Caco-2 (cell line): ENCODE data around the gene PDK1. TPM values are rescaled to one million over a fixed set of nuclear protein-coding genes. Genes with fewer than 3 reads are reported as not detected.

Source experiments
- BruUV-seq: library from RNA; stranded (reverse); fragments of 400-500 nt; replicated peaks from 2 replicates; lab custom pipeline; 2021; lab: Mats Ljungman, UMichigan
- CTCF ChIA-PET: fragments of 300-600 bp; sonication (Branson Sonifier 250); formaldehyde crosslinking; loops from one replicate; lab custom pipeline; 2022; ENCODE audit warnings: antibody characterized with exemption; lab: Charles Lee
- POLR2A ChIA-PET: fragments of 300-600 bp; sonication (Branson Sonifier 250); formaldehyde crosslinking; loops from one replicate; lab custom pipeline; 2022; ENCODE audit warnings: antibody characterized with exemption; lab: Charles Lee
- DNase-seq, 2 experiments: peaks; one replicate each; pipeline versions ENCODE4 v3.0.0 to v3.0.0-alpha.2; 2020 to 2022
- H3K27me3 ChIP-seq: replicated peaks from 2 replicates; pipeline ENCODE4 v1.6.0; 2011; ENCODE audit warnings: low read length; ENCODE audit not compliant: control insufficient read depth, insufficient read depth
- H3K36me3 ChIP-seq: 2 replicates; pipeline ENCODE4 v1.5.1; 2011; ENCODE audit warnings: low read length; ENCODE audit not compliant: control insufficient read depth, insufficient read depth
- H3K4me1 ChIP-seq: fragments of 250-450 bp; sonication (Bioruptor Pico); 2 replicates; pipeline ENCODE4 v1.5.1; 2020; ENCODE audit warnings: mild to moderate bottlenecking
- H3K4me3 ChIP-seq: 2 replicates; pipeline ENCODE4 v1.5.1; 2011; ENCODE audit warnings: low read depth, mild to moderate bottlenecking, control low read depth, low read length
- H3K9me3 ChIP-seq: fragments of 250-450 bp; sonication (Bioruptor Pico); 2 replicates; pipeline ENCODE4 v1.5.1; 2020; ENCODE audit warnings: mild to moderate bottlenecking, moderate library complexity
- H3K27ac Mint-ChIP-seq: one replicate; pipeline ENCODE4 v1.8.0; 2022; ENCODE audit warnings: mixed read lengths; ENCODE audit not compliant: unreplicated experiment
- H3K27me3 Mint-ChIP-seq: one replicate; pipeline ENCODE4 v1.8.0; 2022; ENCODE audit warnings: mixed read lengths; ENCODE audit not compliant: insufficient read depth, unreplicated experiment
- H3K36me3 Mint-ChIP-seq: one replicate; pipeline ENCODE4 v1.8.0; 2022; ENCODE audit warnings: mild to moderate bottlenecking, mixed read lengths; ENCODE audit not compliant: insufficient read depth, unreplicated experiment
- H3K4me1 Mint-ChIP-seq: one replicate; pipeline ENCODE4 v1.8.0; 2022; ENCODE audit warnings: low read depth, mixed read lengths; ENCODE audit not compliant: unreplicated experiment
- H3K4me3 Mint-ChIP-seq: one replicate; pipeline ENCODE4 v1.8.0; 2022; ENCODE audit warnings: mild to moderate bottlenecking, moderate library complexity, mixed read lengths; ENCODE audit not compliant: unreplicated experiment
- H3K9me3 Mint-ChIP-seq: one replicate; pipeline ENCODE4 v1.8.0; 2022; ENCODE audit warnings: mixed read lengths; ENCODE audit not compliant: unreplicated experiment
- intact Hi-C: fragments of 100-400 bp; cut with micrococcal nuclease; formaldehyde crosslinking; loops from one replicate; pipeline ENCODE4 v1.10.0; 2022; ENCODE audit not compliant: unreplicated experiment
- total RNA-seq: library from RNA; stranded (reverse); gene quantifications from 2 replicates; pipeline ENCODE4 v1.2.3, GENCODE V29; 2022
- TF ChIP-seq, protein P1 (sequence below), 2 experiments: fragments of 200-600 bp in 1 of 2; IDR thresholded peaks; 1 replicate in 1 of 2; 2 replicates in 1 of 2; pipeline versions ENCODE4 v1.5.1 to v1.8.0; 2011 to 2022; ENCODE audit warnings: antibody characterized with exemption in 1 of 2, control low read depth in 1 of 2, inconsistent platforms in 1 of 2, low read depth in 1 of 2, low read length in 1 of 2, mild to moderate bottlenecking in 1 of 2, moderate library complexity in 1 of 2; ENCODE audit not compliant: insufficient read depth in 1 of 2, severe bottlenecking in 1 of 2, unreplicated experiment in 1 of 2

PDK1 gene
- total RNA-seq, 1 experiment from 2014 or later: 11.0 TPM

- H3K27me3 ChIP-seq: no peaks in the 10 kb centered on the region
- no peak for DNase-seq
- H3K4me1 ChIP-seq: no peaks in the 10 kb centered on the region
- H3K4me3 ChIP-seq: no peak overlapping the region
- peaks cover 6% of the 10 kb centered on the region for H3K9me3 Mint-ChIP-seq
- no peaks in the 10 kb centered on the region for H3K36me3 ChIP-seq
- CTCF ChIA-PET: no interaction called here
- no TSS peak for BruUV-seq
- no peaks in the 10 kb centered on the region for H3K4me1 Mint-ChIP-seq
- H3K4me3 Mint-ChIP-seq: no peak overlapping the region
- H3K9me3 ChIP-seq: no peaks in the 10 kb centered on the region
- H3K27ac Mint-ChIP-seq: no peak overlapping the region
- TF ChIP-seq, protein P1, sequence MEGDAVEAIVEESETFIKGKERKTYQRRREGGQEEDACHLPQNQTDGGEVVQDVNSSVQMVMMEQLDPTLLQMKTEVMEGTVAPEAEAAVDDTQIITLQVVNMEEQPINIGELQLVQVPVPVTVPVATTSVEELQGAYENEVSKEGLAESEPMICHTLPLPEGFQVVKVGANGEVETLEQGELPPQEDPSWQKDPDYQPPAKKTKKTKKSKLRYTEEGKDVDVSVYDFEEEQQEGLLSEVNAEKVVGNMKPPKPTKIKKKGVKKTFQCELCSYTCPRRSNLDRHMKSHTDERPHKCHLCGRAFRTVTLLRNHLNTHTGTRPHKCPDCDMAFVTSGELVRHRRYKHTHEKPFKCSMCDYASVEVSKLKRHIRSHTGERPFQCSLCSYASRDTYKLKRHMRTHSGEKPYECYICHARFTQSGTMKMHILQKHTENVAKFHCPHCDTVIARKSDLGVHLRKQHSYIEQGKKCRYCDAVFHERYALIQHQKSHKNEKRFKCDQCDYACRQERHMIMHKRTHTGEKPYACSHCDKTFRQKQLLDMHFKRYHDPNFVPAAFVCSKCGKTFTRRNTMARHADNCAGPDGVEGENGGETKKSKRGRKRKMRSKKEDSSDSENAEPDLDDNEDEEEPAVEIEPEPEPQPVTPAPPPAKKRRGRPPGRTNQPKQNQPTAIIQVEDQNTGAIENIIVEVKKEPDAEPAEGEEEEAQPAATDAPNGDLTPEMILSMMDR (IDR thresholded peaks at IDR 0.05; ENCODE audit: insufficient read depth in 1 of 2, low read depth in 1 of 2, low read length in 1 of 2, severe bottlenecking in 1 of 2, unreplicated experiment in 1 of 2): no peak
- POLR2A ChIA-PET: no interaction called here
- peaks cover 5% of the 10 kb centered on the region for H3K36me3 Mint-ChIP-seq
- no peaks in the 10 kb centered on the region for H3K27me3 Mint-ChIP-seq
- intact Hi-C loops: no loop called here
Observed at GRCh38 chr2:172630181-172630580, 74.3 kb downstream of the PDK1 start.

GRCh38 chr2:172634477-172634876 is 78.6 kb downstream of the PDK1 start:
- TF ChIP-seq, protein P1 (IDR thresholded peaks at IDR 0.05; ENCODE audit: insufficient read depth in 1 of 2, low read depth in 1 of 2, low read length in 1 of 2, severe bottlenecking in 1 of 2, unreplicated experiment in 1 of 2): no peak
- no TSS peak for BruUV-seq
- ChIA-PET CTCF (no interaction called here), POLR2A (no interaction called here)
- H3K4me1 ChIP-seq: no peaks in the 10 kb centered on the region
- no peak overlapping the region for H3K4me3 ChIP-seq
- no peaks in the 10 kb centered on the region for H3K9me3 Mint-ChIP-seq
- no peaks in the 10 kb centered on the region for H3K9me3 ChIP-seq
- H3K27me3 Mint-ChIP-seq: peaks cover 2% of the 10 kb centered on the region
- H3K4me3 Mint-ChIP-seq: no peak overlapping the region
- no peaks in the 10 kb centered on the region for H3K4me1 Mint-ChIP-seq
- no peak for DNase-seq
- intact Hi-C loops: no loop called here
- no peaks in the 10 kb centered on the region for H3K36me3 ChIP-seq
- no peaks in the 10 kb centered on the region for H3K27me3 ChIP-seq
- peaks cover 5% of the 10 kb centered on the region for H3K36me3 Mint-ChIP-seq
- no peak overlapping the region for H3K27ac Mint-ChIP-seq

DNA sequence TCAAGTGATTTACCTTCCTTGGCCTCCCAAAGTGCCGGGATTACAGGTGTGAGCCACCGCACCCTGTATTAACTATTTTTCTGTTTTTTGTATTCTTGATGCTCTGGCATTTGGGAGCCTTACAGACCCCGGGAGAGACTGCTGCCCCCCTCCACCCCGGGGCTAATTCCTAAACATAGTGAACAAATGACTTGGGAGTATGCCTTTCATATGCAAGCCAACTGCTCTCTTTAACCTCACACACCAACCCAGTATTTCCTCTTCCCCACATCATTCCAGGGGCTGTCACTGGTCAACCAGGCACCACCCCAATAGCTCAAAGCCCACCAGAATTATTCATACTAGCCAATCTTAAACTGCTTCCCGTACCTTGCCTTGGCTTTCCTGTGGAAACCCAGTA is 79.7 kb downstream of the PDK1 start:
- Mint-ChIP-seq H3K4me1 (no peaks in the 10 kb centered on the region), H3K9me3 (no peaks in the 10 kb centered on the region), H3K36me3 (peaks cover 5% of the 10 kb centered on the region), H3K4me3 (no peak overlapping the region), H3K27me3 (peaks cover 2% of the 10 kb centered on the region), H3K27ac (no peak overlapping the region)
- Histone ChIP-seq H3K4me3 (no peak overlapping the region), H3K4me1 (no peaks in the 10 kb centered on the region), H3K27me3 (no peaks in the 10 kb centered on the region), H3K36me3 (no peaks in the 10 kb centered on the region), H3K9me3 (no peaks in the 10 kb centered on the region)
- BruUV-seq: no TSS peak
- intact Hi-C loops: no loop called here
- TF ChIP-seq, protein P1 (IDR thresholded peaks at IDR 0.05; ENCODE audit: insufficient read depth in 1 of 2, low read depth in 1 of 2, low read length in 1 of 2, severe bottlenecking in 1 of 2, unreplicated experiment in 1 of 2): no peak
- no peak for DNase-seq
- POLR2A ChIA-PET: no interaction called here
- CTCF ChIA-PET: no interaction called here
